HCT116 (cell line): ENCODE results near the gene DGKG. TPM values are rescaled to one million over a fixed set of nuclear protein-coding genes. Genes with fewer than 3 reads are reported as not detected.

ENCODE experiments used
- ATAC-seq: fragments of 200-7000 bp; cut with Tn5 transposase; 2 replicates; pipeline ENCODE4 v1.9.1; 2020; ENCODE audit warnings: mild to moderate bottlenecking, moderate library complexity
- BruUV-seq: library from RNA; stranded (reverse); fragments of 400-500 nt; replicated peaks from 2 replicates; lab custom pipeline; 2021; lab: Mats Ljungman, UMichigan
- CTCF ChIA-PET: fragments of 300-600 bp; sonication (Branson Sonifier 250); formaldehyde crosslinking; loops from one replicate; lab custom pipeline; 2021; ENCODE audit warnings: antibody characterized with exemption; lab: Charles Lee
- POLR2A ChIA-PET: fragments of 300-600, 350-600 bp; sonication (Branson Sonifier 250); formaldehyde crosslinking; loops from one replicate; lab custom pipeline; 2021; ENCODE audit warnings: antibody characterized with exemption; lab: Charles Lee
- RAD21 ChIA-PET, 2 experiments: fragments of 300-600 bp; sonication (Branson Sonifier 250); formaldehyde crosslinking; loops; one replicate each; lab custom pipeline; 2023; ENCODE audit warnings: low total read pairs in 2 of 2; ENCODE audit not compliant: uncharacterized antibody in 2 of 2, unreplicated experiment in 2 of 2, low non-redundant PET in 1 of 2; lab: Charles Lee
- DNase-seq: peaks from one replicate; pipeline ENCODE4 v3.0.0-alpha.2; 2010; ENCODE audit warnings: low read depth, low spot score
- H2AFZ ChIP-seq: fragments of 200-600 bp; shearing (Covaris generic), sonication (generic); 2 replicates; pipeline ENCODE4 v1.6.1; 2017; ENCODE audit warnings: low read depth, mixed run types, mixed read lengths, antibody characterized with exemption, low read length; ENCODE audit not compliant: poor library complexity, severe bottlenecking
- H3K27ac ChIP-seq: 2 replicates; pipeline ENCODE4 v1.5.1; 2012; ENCODE audit warnings: low read depth, low read length
- H3K27me3 ChIP-seq: fragments of 200-600 bp; sonication (generic); 2 replicates; pipeline ENCODE4 v1.6.1; 2016; ENCODE audit warnings: mixed run types, low read length, mixed read lengths; ENCODE audit not compliant: insufficient read depth
- H3K36me3 ChIP-seq, 2 experiments: fragments of 200-500 bp in 1 of 2; fragments of 200-600 bp in 1 of 2; sonication (Bioruptor generic) in 1 of 2; sonication (generic) in 1 of 2; 2 replicates each; pipeline versions ENCODE4 v1.5.1 to v1.6.1; 2014 to 2016; ENCODE audit warnings: low read length in 2 of 2, inconsistent platforms in 1 of 2, mixed read lengths in 1 of 2, mixed run types in 1 of 2; ENCODE audit not compliant: insufficient read depth in 2 of 2, control insufficient read depth in 1 of 2
- H3K4me1 ChIP-seq, 2 experiments: fragments of 200-600 bp in 1 of 2; sonication (generic) in 1 of 2; 2 replicates each; pipeline versions ENCODE4 v1.5.1 to v1.6.1; 2012 to 2017; ENCODE audit warnings: low read length in 2 of 2, inconsistent platforms in 1 of 2, mild to moderate bottlenecking in 1 of 2, mixed read lengths in 1 of 2, mixed run types in 1 of 2, moderate library complexity in 1 of 2; ENCODE audit not compliant: insufficient read depth in 2 of 2, control insufficient read depth in 1 of 2
- H3K4me2 ChIP-seq: fragments of 200-600 bp; sonication (generic); 2 replicates; pipeline ENCODE4 v1.6.1; 2017; ENCODE audit warnings: mixed run types, low read length, mixed read lengths
- H3K4me3 ChIP-seq, 2 experiments: fragments of 200-600 bp in 1 of 2; sonication (generic) in 1 of 2; replicated peaks in 1 of 2; 2 replicates each; pipeline ENCODE4 v1.5.1; 2011 to 2016; ENCODE audit warnings: low read length in 2 of 2, control low read depth in 1 of 2, low read depth in 1 of 2, mild to moderate bottlenecking in 1 of 2, mixed read lengths in 1 of 2, mixed run types in 1 of 2
- H3K79me2 ChIP-seq: fragments of 200-600 bp; sonication (generic); 2 replicates; pipeline ENCODE4 v1.6.1; 2017; ENCODE audit warnings: mild to moderate bottlenecking, mixed run types, low read length, moderate library complexity, mixed read lengths; ENCODE audit not compliant: insufficient read depth
- H3K9ac ChIP-seq: fragments of 200-600 bp; sonication (generic); 2 replicates; pipeline ENCODE4 v1.6.1; 2016; ENCODE audit warnings: low read length, mixed read lengths
- H3K9me2 ChIP-seq: fragments of 200-600 bp; sonication (generic), shearing (Covaris generic); 2 replicates; pipeline ENCODE4 v1.6.1; 2017; ENCODE audit warnings: mixed run types, mild to moderate bottlenecking, moderate library complexity; ENCODE audit not compliant: insufficient read depth
- H3K9me3 ChIP-seq, 2 experiments: fragments of 200-500 bp in 1 of 2; fragments of 200-600 bp in 1 of 2; sonication (Bioruptor generic) in 1 of 2; sonication (generic) in 1 of 2; 2 replicates each; pipeline ENCODE4 v1.6.1; 2014 to 2017; ENCODE audit warnings: low read length in 2 of 2, mixed read lengths in 2 of 2, inconsistent platforms in 1 of 2, low read depth in 1 of 2, mild to moderate bottlenecking in 1 of 2, mixed run types in 1 of 2, moderate library complexity in 1 of 2; ENCODE audit not compliant: control insufficient read depth in 1 of 2, insufficient read depth in 1 of 2
- H4K20me1 ChIP-seq: fragments of 200-600 bp; sonication (generic), shearing (Covaris generic); 2 replicates; pipeline ENCODE4 v1.6.1; 2017; ENCODE audit warnings: mixed run types, mild to moderate bottlenecking, moderate library complexity; ENCODE audit not compliant: insufficient read depth
- EGR1 ChIP-seq: IDR thresholded peaks from 2 replicates; pipeline ENCODE4 v1.6.1; 2012; ENCODE audit warnings: low read depth
- EZH2 ChIP-seq: fragments of 200-600 bp; sonication (generic); IDR thresholded peaks from 2 replicates; pipeline ENCODE4 v1.6.1; 2017; ENCODE audit warnings: antibody characterized with exemption, mixed run types
- EZH2phosphoT487 ChIP-seq: fragments of 200-600 bp; IDR thresholded peaks from 2 replicates; pipeline ENCODE4 v1.6.1; 2018; ENCODE audit warnings: antibody characterized with exemption, borderline replicate concordance
- FOSL1 ChIP-seq: IDR thresholded peaks from 2 replicates; pipeline ENCODE4 v1.6.1; 2012; ENCODE audit warnings: low read depth
- JUND ChIP-seq: IDR thresholded peaks from 2 replicates; pipeline ENCODE4 v1.6.1; 2012
- SIN3A ChIP-seq: IDR thresholded peaks from 2 replicates; pipeline ENCODE4 v1.6.1; 2012; ENCODE audit warnings: low read depth
- SP1 ChIP-seq: IDR thresholded peaks from 2 replicates; pipeline ENCODE4 v1.6.1; 2012; ENCODE audit warnings: low read depth
- SRF ChIP-seq: IDR thresholded peaks from 2 replicates; pipeline ENCODE4 v1.6.1; 2012; ENCODE audit warnings: low read depth
- TCF7L2 ChIP-seq: IDR thresholded peaks from 2 replicates; pipeline ENCODE4 v1.7.0; 2011; ENCODE audit warnings: borderline replicate concordance, inconsistent platforms; ENCODE audit not compliant: insufficient read depth, insufficient read length; ENCODE audit errors: extremely low read depth
- YY1 ChIP-seq: IDR thresholded peaks from 2 replicates; pipeline ENCODE4 v1.6.1; 2011; ENCODE audit warnings: low read length, low read depth, moderate library complexity, mild to moderate bottlenecking; ENCODE audit not compliant: insufficient replicate concordance; ENCODE audit errors: extremely low read depth
- intact Hi-C: fragments of 100-400 bp; cut with micrococcal nuclease; formaldehyde crosslinking; loops from 2 replicates; pipeline ENCODE4 v1.10.0; 2022
- total RNA-seq: library from RNA; stranded (reverse); gene quantifications from one replicate; pipeline ENCODE4 v1.2.1, GENCODE V29; 2021; ENCODE audit not compliant: unreplicated experiment
- TF ChIP-seq, protein P1 (sequence below): IDR thresholded peaks from 2 replicates; pipeline ENCODE4 v1.6.1; 2012; ENCODE audit warnings: low read depth

Gene DGKG
- total RNA-seq, 1 experiment from 2014 or later: 4.8 TPM

DNA sequence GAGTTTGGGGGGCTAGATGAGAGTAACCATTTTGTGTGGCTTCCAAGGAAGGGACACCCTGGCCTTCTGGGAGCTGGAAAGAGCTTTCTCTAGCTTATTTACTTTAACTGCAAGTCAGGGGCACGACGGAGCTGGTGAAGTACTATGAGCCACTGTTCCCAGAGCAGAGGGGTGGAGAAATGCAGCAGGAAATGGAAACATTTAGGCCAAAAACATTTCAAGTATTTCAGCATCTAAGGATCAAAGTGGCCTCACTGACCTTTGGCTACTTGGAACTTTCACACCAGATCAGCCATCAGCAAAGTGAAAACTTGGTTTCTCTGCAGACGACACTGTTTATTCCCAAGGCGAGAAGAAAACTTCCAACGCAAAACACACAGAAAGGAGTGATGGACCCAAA, 7.9 kb downstream of the DGKG start:
- intact Hi-C loops: no loop called here
- H3K4me3 ChIP-seq: no peak overlapping the region
- H2AFZ ChIP-seq: no peak overlapping the region
- BruUV-seq: no TSS peak
- H3K9ac ChIP-seq: no peak overlapping the region
- H3K4me1 ChIP-seq: no peaks in the 10 kb centered on the region
- H4K20me1 ChIP-seq: no peaks in the 10 kb centered on the region
- H3K27me3 ChIP-seq: peaks cover 8% of the 10 kb centered on the region; the same call in 1 of the 2 replicates
- H3K36me3 ChIP-seq: no peaks in the 10 kb centered on the region
- POLR2A ChIA-PET: no interaction called here
- no peaks in the 10 kb centered on the region for H3K79me2 ChIP-seq
- no peak for ATAC-seq
- H3K9me3 ChIP-seq: no peaks in the 10 kb centered on the region
- CTCF ChIA-PET: no interaction called here
- TF ChIP-seq, protein P1, sequence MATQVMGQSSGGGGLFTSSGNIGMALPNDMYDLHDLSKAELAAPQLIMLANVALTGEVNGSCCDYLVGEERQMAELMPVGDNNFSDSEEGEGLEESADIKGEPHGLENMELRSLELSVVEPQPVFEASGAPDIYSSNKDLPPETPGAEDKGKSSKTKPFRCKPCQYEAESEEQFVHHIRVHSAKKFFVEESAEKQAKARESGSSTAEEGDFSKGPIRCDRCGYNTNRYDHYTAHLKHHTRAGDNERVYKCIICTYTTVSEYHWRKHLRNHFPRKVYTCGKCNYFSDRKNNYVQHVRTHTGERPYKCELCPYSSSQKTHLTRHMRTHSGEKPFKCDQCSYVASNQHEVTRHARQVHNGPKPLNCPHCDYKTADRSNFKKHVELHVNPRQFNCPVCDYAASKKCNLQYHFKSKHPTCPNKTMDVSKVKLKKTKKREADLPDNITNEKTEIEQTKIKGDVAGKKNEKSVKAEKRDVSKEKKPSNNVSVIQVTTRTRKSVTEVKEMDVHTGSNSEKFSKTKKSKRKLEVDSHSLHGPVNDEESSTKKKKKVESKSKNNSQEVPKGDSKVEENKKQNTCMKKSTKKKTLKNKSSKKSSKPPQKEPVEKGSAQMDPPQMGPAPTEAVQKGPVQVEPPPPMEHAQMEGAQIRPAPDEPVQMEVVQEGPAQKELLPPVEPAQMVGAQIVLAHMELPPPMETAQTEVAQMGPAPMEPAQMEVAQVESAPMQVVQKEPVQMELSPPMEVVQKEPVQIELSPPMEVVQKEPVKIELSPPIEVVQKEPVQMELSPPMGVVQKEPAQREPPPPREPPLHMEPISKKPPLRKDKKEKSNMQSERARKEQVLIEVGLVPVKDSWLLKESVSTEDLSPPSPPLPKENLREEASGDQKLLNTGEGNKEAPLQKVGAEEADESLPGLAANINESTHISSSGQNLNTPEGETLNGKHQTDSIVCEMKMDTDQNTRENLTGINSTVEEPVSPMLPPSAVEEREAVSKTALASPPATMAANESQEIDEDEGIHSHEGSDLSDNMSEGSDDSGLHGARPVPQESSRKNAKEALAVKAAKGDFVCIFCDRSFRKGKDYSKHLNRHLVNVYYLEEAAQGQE: no peak
- TF ChIP-seq FOSL1 (no peak), SRF (no peak), EGR1 (no peak), EZH2 (no peak), EZH2phosphoT487 (no peak), SP1 (no peak)
- TF ChIP-seq, all 23 proteins: peak for 0
- RAD21 ChIA-PET: no interaction called here
- DNase-seq: no peak
- Histone ChIP-seq H3K9me2 (no peaks in the 10 kb centered on the region), H3K4me2 (no peak overlapping the region), H3K27ac (no peak overlapping the region)

DNA sequence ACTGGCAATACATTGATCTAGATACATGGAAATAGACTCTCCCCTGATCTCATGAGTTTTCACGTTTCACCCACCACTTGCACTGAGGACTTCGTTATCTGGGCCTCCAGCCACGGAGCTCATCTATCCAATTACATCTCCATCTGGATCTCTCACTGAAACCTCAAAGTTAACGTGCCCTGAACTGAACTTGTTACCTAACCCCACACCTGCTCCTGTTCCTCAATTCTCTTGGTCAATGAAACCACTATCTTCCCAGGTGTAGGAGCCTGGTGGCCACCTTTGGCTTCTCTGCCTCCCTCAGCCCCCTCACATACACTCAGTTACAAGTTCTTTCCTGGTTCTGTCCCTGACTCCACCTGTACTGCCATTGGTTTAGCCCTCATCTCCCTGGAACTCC, 9.7 kb downstream of the DGKG start:
- RAD21 ChIA-PET: no interaction called here
- peaks cover 4% of the 10 kb centered on the region; the same call in 1 of the 2 replicates for H3K27me3 ChIP-seq
- no peak overlapping the region for H3K4me2 ChIP-seq
- ATAC-seq (no peak), DNase-seq (no peak)
- no peak overlapping the region for H2AFZ ChIP-seq
- intact Hi-C loops: no loop called here
- no peak overlapping the region for H3K4me3 ChIP-seq
- H3K79me2 ChIP-seq: no peaks in the 10 kb centered on the region
- POLR2A ChIA-PET: no interaction called here
- CTCF ChIA-PET: no interaction called here
- H3K4me1 ChIP-seq: no peaks in the 10 kb centered on the region
- no peaks in the 10 kb centered on the region for H3K9me2 ChIP-seq
- H3K36me3 ChIP-seq: no peaks in the 10 kb centered on the region
- H3K9me3 ChIP-seq: no peaks in the 10 kb centered on the region
- no peak overlapping the region for H3K27ac ChIP-seq
- no peak overlapping the region for H3K9ac ChIP-seq
- H4K20me1 ChIP-seq: no peaks in the 10 kb centered on the region
- BruUV-seq: no TSS peak
- TF ChIP-seq TCF7L2: no peak
- TF ChIP-seq, protein P1: no peak
- TF ChIP-seq EZH2: no peak
- TF ChIP-seq SP1: no peak
- no peak for TF ChIP-seq SIN3A
- no peak for TF ChIP-seq JUND
- no peak for TF ChIP-seq YY1
